Endothelial cell of umbilical vein (primary cell): ENCODE measurements around the gene FAM50B. TPM values are rescaled to one million over a fixed set of nuclear protein-coding genes. Genes with fewer than 3 reads are reported as not detected.
A peak's percentile ranks its signal among the peaks of the same experiment; 100 is the strongest.

Source experiments
- BruUV-seq: library from RNA; stranded (reverse); fragments of 400-500 nt; replicated peaks from 2 replicates; lab custom pipeline; 2021; lab: Mats Ljungman, UMichigan
- CTCF ChIA-PET: fragments of 300-600, 350-600 bp; sonication (Branson Sonifier 250); formaldehyde crosslinking; loops from one replicate; lab custom pipeline; 2021; ENCODE audit warnings: antibody characterized with exemption, inconsistent platforms; lab: Charles Lee
- POLR2A ChIA-PET: fragments of 300-600, 350-600 bp; sonication (Branson Sonifier 250); formaldehyde crosslinking; loops from one replicate; lab custom pipeline; 2021; ENCODE audit warnings: antibody characterized with exemption, inconsistent platforms; lab: Charles Lee
- DNase-seq: peaks from one replicate; pipeline ENCODE4 v3.0.0-alpha.2; 2011; ENCODE audit warnings: low read depth, low spot score
- FAIRE-seq: peaks from 2 replicates; lab custom pipeline; 2011; peaks lifted over from hg19 to GRCh38; lab: Jason Lieb, UNC
- H2AFZ ChIP-seq: 2 replicates; pipeline ENCODE4 v1.6.0; 2012; ENCODE audit warnings: low read depth, low read length, control low read depth, inconsistent platforms
- H3K27ac ChIP-seq: 2 replicates; pipeline ENCODE4 v1.5.1; 2011; ENCODE audit warnings: low read depth, mild to moderate bottlenecking, control low read depth, low read length, moderate library complexity; ENCODE audit not compliant: insufficient read depth
- H3K27me3 ChIP-seq, 2 experiments: 2 replicates each; pipeline versions ENCODE4 v1.6.0 to v1.6.1; 2011; ENCODE audit warnings: low read length in 2 of 2, mixed read lengths in 1 of 2; ENCODE audit not compliant: control insufficient read depth in 2 of 2, insufficient read depth in 2 of 2
- H3K36me3 ChIP-seq, 2 experiments: 2 replicates in 1 of 2; 3 replicates in 1 of 2; pipeline ENCODE4 v1.5.1; 2011; ENCODE audit warnings: low read length in 2 of 2, mild to moderate bottlenecking in 1 of 2, moderate library complexity in 1 of 2; ENCODE audit not compliant: control insufficient read depth in 2 of 2, insufficient read depth in 2 of 2; ENCODE audit errors: extremely low read depth in 1 of 2
- H3K4me1 ChIP-seq: 3 replicates; pipeline ENCODE4 v1.5.1; 2011; ENCODE audit warnings: mild to moderate bottlenecking, low read length; ENCODE audit not compliant: control insufficient read depth, insufficient read depth; ENCODE audit errors: extremely low read depth
- H3K4me2 ChIP-seq: 2 replicates; pipeline ENCODE4 v1.6.1; 2011; ENCODE audit warnings: low read length, control low read depth, mixed read lengths; ENCODE audit not compliant: insufficient read depth
- H3K4me3 ChIP-seq, 3 experiments: fragments of 200-600 bp in 1 of 3; sonication (generic), shearing (Covaris generic) in 1 of 3; replicated peaks in 1 of 3; 2 replicates each; pipeline ENCODE4 v1.5.1; 2011 to 2016; ENCODE audit warnings: control low read depth in 3 of 3, low read length in 3 of 3, mild to moderate bottlenecking in 2 of 3, inconsistent platforms in 1 of 3, low read depth in 1 of 3, moderate library complexity in 1 of 3; ENCODE audit not compliant: insufficient read depth in 1 of 3
- H3K79me2 ChIP-seq: 2 replicates; pipeline ENCODE4 v1.6.0; 2012; ENCODE audit warnings: low read length, inconsistent platforms; ENCODE audit not compliant: control insufficient read depth, insufficient read depth
- H3K9ac ChIP-seq: replicated peaks from 2 replicates; pipeline ENCODE3; 2011; ENCODE audit warnings: low read length, control low read depth; ENCODE audit not compliant: insufficient read depth; ENCODE audit errors: extremely low read depth
- H3K9me1 ChIP-seq: replicated peaks from 3 replicates; pipeline ENCODE4 v1.6.0; 2011; ENCODE audit warnings: mild to moderate bottlenecking, low read length; ENCODE audit not compliant: control insufficient read depth, insufficient read depth; ENCODE audit errors: extremely low read depth
- H3K9me3 ChIP-seq: replicated peaks from 2 replicates; pipeline ENCODE4 v1.5.1; 2012; ENCODE audit warnings: low read length, inconsistent platforms; ENCODE audit not compliant: control insufficient read depth, insufficient read depth
- H4K20me1 ChIP-seq: replicated peaks from 2 replicates; pipeline ENCODE3; 2011; ENCODE audit warnings: mild to moderate bottlenecking, low read length; ENCODE audit not compliant: control insufficient read depth, insufficient read depth; ENCODE audit errors: extremely low read depth
- CTCF ChIP-seq, 2 donors: IDR thresholded peaks; 1 replicate in 1 of 2; 2 replicates in 1 of 2; pipeline ENCODE4 v1.5.1; 2011; ENCODE audit warnings: low read length in 2 of 2, mild to moderate bottlenecking in 2 of 2, moderate library complexity in 2 of 2, control low read depth in 1 of 2, inconsistent platforms in 1 of 2, low read depth in 1 of 2; ENCODE audit not compliant: insufficient read depth in 1 of 2; ENCODE audit errors: extremely low read depth in 1 of 2
- EZH2 ChIP-seq: IDR thresholded peaks from 2 replicates; pipeline ENCODE4 v1.6.1; 2012; ENCODE audit warnings: borderline replicate concordance, low read depth, mild to moderate bottlenecking, moderate library complexity, low read length, inconsistent platforms; ENCODE audit not compliant: severe bottlenecking
- FOS ChIP-seq: IDR thresholded peaks from 2 replicates; pipeline ENCODE4 v1.6.1; 2011; ENCODE audit warnings: mild to moderate bottlenecking, low read length, moderate library complexity, borderline replicate concordance; ENCODE audit not compliant: insufficient read depth
- GATA2 ChIP-seq: IDR thresholded peaks from 2 replicates; pipeline ENCODE4 v1.7.0; 2011; ENCODE audit warnings: low read depth, mild to moderate bottlenecking, moderate library complexity, mixed read lengths, low read length; ENCODE audit not compliant: insufficient read length, insufficient read depth
- JUN ChIP-seq: IDR thresholded peaks from 2 replicates; pipeline ENCODE4 v1.6.1; 2011; ENCODE audit warnings: borderline replicate concordance, low read depth; ENCODE audit not compliant: insufficient read length, insufficient read depth
- MAX ChIP-seq: IDR thresholded peaks from 2 replicates; pipeline ENCODE4 v1.6.1; 2011; ENCODE audit not compliant: insufficient read depth, insufficient read length
- MYC ChIP-seq: IDR thresholded peaks from one replicate; pipeline ENCODE4 v1.6.1; 2011; ENCODE audit warnings: mild to moderate bottlenecking, low read depth, low read length
- POLR2A ChIP-seq: IDR thresholded peaks from 2 replicates; pipeline ENCODE4 v1.6.1; 2012; ENCODE audit warnings: low read depth, mild to moderate bottlenecking, control low read depth, low read length
- POLR2AphosphoS5 ChIP-seq: IDR thresholded peaks from 2 replicates; pipeline ENCODE4 v1.6.1; 2012; ENCODE audit warnings: low read depth, mild to moderate bottlenecking, control low read depth, low read length, moderate library complexity; ENCODE audit not compliant: insufficient read depth
- dilution Hi-C: fragments of 300-500 bp; cut with MboI; formaldehyde crosslinking; loops from one replicate; pipeline ENCODE4 v1.15.0; 2019; ENCODE audit warnings: low sequenced_read_pairs; ENCODE audit not compliant: extremely low pct_ligation_motif_present
- intact Hi-C: fragments of 100-400 bp; cut with micrococcal nuclease; formaldehyde crosslinking; loops from one replicate; pipeline ENCODE4 v1.10.0; 2022
- polyA plus RNA-seq, 4 experiments: library from polyadenylated mRNA; depleted of rRNA in 3 of 4; stranded (reverse) in 3 of 4; unstranded in 1 of 4; fragments of >200 nt; gene quantifications; 2 replicates each; pipeline versions ENCODE4 v1.2.1 to v1.2.3, GENCODE V29; 2011 to 2012; ENCODE audit warnings: missing spikeins in 1 of 4
- total RNA-seq: library from RNA; stranded (reverse); gene quantifications from 2 replicates; pipeline ENCODE4 v1.2.3, GENCODE V29; 2021

Gene FAM50B
- total and polyA plus RNA-seq, 2 donors (not counting 3 experiments of a cell fraction or from before 2014, with no cell fraction given): 10.0 to 14.1 TPM

- dilution Hi-C loops (no loop called here), intact Hi-C loops (no loop called here)
- no peaks in the 10 kb centered on the region for H3K9me1 ChIP-seq
- no peak overlapping the region for H3K4me3 ChIP-seq
- no peaks in the 10 kb centered on the region for H3K4me1 ChIP-seq
- H3K27me3 ChIP-seq: no peaks in the 10 kb centered on the region
- BruUV-seq: no TSS peak
- CTCF ChIA-PET: interaction anchor here (1.1 to 2.3 kb wide), 4 partner anchors 9 to 14 kb away, joined by 3 to 19 read pairs (median 10); partner anchors contain the start of gene FAM50B
- H3K27ac ChIP-seq: no peak overlapping the region
- DNase-seq: no peak
- TF ChIP-seq FOS: peak; percentile 14
- TF ChIP-seq MAX: no peak
- no peak for TF ChIP-seq GATA2
- no peak for TF ChIP-seq JUN
- POLR2A ChIA-PET: no interaction called here
- no peak overlapping the region for H3K9ac ChIP-seq
- no peaks in the 10 kb centered on the region for H3K79me2 ChIP-seq
- no peaks in the 10 kb centered on the region for H3K9me3 ChIP-seq
- no peaks in the 10 kb centered on the region for H4K20me1 ChIP-seq
- no peak overlapping the region for H3K4me2 ChIP-seq
- FAIRE-seq: no peak
- no peaks in the 10 kb centered on the region for H3K36me3 ChIP-seq
- no peak overlapping the region for H2AFZ ChIP-seq
Measured at GRCh38 chr6:3859878-3860552, 10.8 kb downstream of the FAM50B start.

GRCh38 chr6:3861424-3861823 lies 12.3 kb downstream of the FAM50B start:
- Histone ChIP-seq H3K9me3 (no peaks in the 10 kb centered on the region), H3K27me3 (no peaks in the 10 kb centered on the region), H3K9ac (no peak overlapping the region), H3K27ac (no peak overlapping the region), H3K4me2 (no peak overlapping the region), H3K4me1 (no peaks in the 10 kb centered on the region), H3K36me3 (no peaks in the 10 kb centered on the region), H4K20me1 (no peaks in the 10 kb centered on the region), H3K79me2 (no peaks in the 10 kb centered on the region), H2AFZ (no peak overlapping the region), H3K9me1 (no peaks in the 10 kb centered on the region), H3K4me3 (no peak overlapping the region)
- BruUV-seq: no TSS peak
- FAIRE-seq: no peak
- dilution Hi-C loops (no loop called here), intact Hi-C loops (no loop called here)
- TF ChIP-seq EZH2: no peak
- no peak for TF ChIP-seq POLR2AphosphoS5
- TF ChIP-seq MYC: no peak
- no peak for TF ChIP-seq MAX
- no peak for TF ChIP-seq POLR2A
- TF ChIP-seq FOS: no peak
- no peak for TF ChIP-seq GATA2
- TF ChIP-seq CTCF (IDR thresholded peaks at IDR 0.05; ENCODE audit: extremely low read depth in 1 of 2, insufficient read depth in 1 of 2, low read depth in 1 of 2, low read length in 2 of 2): no peak
- no peak for TF ChIP-seq JUN
- DNase-seq: no peak
- ChIA-PET CTCF (interaction anchor here (0.8 to 2.3 kb wide), 6 partner anchors 10 to 117 kb away, joined by 3 to 19 read pairs (median 4); partner anchors contain the start of gene FAM50B), POLR2A (no interaction called here)
